GM18507 (cell line): ENCODE results near the gene BTBD17.

ENCODE experiments used
- DNase-seq: peaks from one replicate; pipeline ENCODE4 v3.0.0; 2011; ENCODE audit warnings: low read depth; ENCODE audit not compliant: insufficient read length; ENCODE audit errors: extremely low spot score
- FAIRE-seq: peaks from 2 replicates; lab custom pipeline; 2011; peaks lifted over from hg19 to GRCh38; lab: Jason Lieb, UNC

Gene BTBD17

DNA sequence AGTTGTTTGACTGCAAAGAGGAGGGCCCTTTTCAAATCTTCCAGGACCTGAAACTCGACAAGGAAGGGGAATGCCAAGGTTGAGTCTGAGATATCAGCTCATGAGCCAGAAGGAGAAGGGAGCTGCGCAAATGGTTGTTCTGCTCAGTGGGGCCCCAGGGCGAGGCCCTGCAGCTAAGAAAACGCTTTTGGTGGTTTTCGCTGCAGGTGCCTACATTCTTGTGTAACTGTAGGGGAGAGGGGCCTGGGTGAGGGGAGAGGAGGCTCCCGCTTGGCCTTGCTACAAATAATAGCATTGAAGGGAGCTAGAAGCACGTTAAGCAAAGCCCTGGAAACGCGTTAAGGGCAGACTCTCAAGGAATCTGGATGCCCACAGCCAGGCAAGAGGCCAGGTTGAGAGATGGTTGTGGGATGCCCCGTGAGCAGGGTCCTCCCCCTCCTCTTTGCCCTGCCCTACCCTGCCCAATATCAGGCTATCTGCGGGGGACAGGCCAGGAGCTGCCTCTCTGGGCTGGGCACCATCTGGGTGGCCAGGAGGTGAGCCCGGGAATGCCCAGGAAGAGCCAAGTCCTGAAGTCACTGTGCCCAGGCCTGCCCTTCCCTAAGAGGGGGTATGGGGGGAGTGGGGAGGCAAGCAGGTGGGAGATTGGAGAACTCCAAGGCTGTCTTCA lies 27.6 kb upstream of the BTBD17 start:
- FAIRE-seq: no peak

DNA sequence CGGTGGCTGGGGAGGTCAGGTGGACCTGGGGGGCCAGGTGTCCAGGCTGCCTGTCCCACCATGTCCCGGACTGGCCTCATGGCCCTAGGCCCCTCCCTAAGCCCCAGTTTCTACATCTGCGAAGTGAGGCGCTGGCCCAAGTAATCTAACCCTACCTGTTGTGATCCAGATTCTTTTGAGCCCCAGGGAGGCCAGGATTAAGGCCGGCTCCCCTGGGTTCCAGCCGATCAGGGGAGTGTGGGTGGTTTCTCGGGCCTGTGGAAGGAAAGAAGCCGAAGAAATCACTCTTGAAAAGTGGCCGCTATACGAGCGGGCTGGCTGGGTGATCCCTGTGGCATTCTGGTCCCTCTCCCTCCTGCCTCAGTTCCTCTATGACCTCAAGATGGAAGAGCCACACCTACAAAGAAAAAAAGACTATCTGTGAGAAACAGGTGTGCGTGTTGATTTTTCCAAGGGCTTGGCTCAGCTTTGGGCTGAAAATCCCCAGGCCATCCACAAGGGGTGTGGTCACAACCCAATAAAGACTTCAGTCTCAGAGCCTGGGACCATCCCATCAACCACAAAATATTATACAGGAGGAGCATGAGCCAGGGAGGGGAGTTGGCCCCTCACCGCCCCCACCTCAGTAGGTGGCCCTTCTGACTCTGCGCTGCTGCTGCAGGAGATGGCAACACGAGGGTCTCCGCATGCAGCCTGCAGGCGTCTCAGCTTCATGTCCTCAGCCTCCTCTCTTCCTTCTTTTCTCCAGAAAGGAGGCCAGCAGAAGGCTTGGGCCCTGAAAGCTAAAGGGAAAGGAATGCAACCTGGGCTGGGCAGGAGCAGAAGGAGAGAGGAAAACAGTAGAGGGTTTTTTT lies 25.9 kb upstream of the BTBD17 start:
- FAIRE-seq (no peak), DNase-seq (no peak)

More for the DNA sequence above, 27.6 kb upstream of the BTBD17 start:
- DNase-seq: no peak

DNA sequence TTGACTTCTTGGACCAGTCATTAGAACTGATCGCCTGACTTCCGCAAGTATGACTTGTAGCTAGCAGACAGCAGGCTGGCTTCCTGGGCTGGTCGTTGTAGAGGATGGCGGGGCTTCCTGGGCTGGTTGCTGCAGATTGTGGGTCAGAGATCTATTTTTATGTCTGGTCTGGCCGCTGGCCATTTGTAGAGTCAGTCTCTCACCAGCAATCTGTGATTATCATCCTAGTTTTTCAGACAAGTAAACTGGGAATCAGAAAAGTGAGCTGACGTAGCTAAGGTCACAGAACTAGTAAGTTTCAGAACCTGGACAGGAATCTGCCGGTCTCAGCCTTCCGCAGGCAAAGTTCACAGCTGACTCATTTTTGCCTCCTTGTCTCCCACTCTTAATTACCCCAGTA lies 24.7 kb upstream of the BTBD17 start:
- no peak for FAIRE-seq

DNA sequence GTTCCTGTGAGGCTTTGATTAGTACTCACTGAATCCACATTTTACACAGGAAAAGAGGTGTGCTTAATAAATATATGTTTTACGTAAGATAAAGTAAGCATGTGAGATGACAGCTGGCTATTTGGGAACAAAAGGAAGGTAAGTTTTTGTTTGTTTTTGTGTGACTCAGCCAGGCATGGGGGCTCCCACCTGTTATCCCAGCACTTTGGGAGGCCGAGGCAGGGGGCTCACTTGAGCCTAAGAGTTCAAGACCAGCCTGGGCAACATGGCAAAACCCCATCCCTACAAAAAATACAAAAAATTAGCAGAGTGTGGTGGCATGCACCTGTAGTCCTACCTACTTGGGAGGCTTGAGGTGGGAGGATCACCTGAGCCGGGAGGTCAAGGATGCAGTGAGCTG lies 23.5 kb upstream of the BTBD17 start:
- FAIRE-seq: no peak

More for the DNA sequence above, 24.7 kb upstream of the BTBD17 start:
- DNase-seq: no peak

DNA sequence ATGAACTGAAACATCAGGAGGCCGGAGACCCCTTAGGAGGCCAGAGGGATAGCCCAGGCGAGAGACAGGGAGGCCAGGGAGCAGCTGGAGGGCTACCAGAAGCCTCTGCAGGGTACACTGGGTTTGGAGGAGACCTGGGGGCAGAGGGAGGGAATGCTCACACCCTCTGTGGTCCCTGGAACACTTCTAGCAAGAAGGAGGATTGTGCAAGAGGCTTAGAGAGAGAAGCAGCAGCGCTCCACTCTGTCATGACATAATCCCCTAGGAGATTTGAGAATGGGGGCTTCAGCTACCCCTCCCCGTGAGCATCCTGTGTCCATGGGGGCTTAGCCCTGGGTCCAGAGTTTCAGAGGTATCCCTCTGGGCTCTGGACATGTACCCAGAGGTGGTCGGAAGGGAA lies 21.5 kb upstream of the BTBD17 start:
- DNase-seq (no peak), FAIRE-seq (no peak)

More for the DNA sequence above, 23.5 kb upstream of the BTBD17 start:
- DNase-seq: no peak

DNA sequence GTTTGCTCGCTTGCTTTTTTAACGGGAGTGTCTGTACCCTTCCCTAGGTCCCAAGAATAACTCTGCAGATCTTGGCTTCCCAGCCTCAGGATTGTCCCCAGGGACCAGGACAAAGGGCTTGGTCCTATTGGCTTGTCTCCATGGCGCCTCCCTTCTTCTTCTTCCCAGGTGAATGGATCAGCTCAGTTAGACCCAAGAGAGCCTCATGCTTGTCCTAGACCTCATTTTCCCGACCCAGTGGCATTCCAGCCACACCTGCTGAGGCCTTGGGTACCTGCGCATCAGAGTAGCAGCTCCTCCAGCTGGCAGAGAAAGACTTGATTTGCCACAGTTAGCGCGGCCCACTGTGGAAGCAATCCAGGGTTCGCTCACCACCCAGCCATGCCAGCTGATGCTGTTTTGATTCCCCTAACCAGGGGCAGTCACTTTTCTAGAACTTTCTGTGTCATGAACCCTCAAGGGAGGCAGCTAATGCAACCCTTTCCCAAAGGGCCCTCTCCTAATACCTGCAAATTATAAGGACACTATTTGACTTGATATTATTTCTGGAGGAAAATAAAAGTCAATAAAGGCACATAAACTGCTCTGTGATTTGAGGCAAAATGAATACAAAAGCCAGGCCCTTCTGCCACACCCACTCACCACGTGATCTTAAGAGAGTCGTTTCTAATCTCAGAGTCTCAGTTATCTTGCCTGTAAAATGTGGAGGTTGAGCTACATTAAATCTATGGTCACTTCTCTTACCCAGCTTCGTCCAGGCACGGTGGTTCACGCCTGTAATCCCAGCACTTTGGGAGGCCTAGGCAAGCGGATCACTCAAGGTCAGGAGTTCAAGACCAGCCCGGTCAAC lies 19.5 kb upstream of the BTBD17 start:
- no peak for FAIRE-seq
- DNase-seq: no peak

DNA sequence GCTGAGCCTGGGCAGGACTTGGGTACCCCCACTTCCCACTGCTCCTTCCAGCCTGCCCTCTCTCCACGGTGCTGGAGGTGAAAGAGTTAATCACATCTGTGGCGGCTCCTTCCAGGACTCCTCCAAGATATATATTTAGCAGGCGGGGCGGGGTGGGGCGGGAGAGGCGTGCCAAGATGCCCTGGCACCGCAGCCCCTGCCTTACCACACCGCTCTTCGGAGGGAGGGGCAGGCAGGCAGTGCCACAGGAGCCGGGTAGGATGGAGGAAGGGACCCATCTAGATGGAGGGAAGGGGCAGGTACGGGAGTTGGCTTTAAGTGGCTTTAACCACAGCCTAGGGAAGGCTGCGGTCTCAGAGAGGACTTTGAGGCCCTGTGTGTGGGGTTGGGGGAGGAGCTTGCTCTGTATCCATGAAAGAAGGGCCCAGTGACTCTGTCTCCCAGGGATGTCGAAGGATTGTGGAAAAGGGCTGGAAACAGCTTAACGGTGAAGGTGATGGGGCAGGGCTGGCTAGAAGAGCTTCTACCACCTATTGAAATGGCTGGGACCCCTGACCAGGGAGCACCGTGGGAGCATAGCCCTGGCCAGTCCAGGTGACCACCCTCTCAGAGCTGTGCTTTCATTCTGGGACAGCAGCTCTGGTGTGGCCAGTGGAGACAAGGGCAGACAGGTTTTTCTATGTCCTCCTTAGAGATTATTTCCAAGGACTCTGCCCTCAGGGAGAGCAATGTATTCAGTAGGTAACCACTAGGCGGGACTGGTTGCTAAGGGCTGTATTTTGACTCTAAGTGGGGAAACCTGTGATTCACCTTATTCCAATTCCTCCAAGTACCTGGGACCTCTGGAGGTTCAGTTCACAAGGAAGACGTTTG lies 18.7 kb upstream of the BTBD17 start:
- FAIRE-seq (no peak), DNase-seq (no peak)

DNA sequence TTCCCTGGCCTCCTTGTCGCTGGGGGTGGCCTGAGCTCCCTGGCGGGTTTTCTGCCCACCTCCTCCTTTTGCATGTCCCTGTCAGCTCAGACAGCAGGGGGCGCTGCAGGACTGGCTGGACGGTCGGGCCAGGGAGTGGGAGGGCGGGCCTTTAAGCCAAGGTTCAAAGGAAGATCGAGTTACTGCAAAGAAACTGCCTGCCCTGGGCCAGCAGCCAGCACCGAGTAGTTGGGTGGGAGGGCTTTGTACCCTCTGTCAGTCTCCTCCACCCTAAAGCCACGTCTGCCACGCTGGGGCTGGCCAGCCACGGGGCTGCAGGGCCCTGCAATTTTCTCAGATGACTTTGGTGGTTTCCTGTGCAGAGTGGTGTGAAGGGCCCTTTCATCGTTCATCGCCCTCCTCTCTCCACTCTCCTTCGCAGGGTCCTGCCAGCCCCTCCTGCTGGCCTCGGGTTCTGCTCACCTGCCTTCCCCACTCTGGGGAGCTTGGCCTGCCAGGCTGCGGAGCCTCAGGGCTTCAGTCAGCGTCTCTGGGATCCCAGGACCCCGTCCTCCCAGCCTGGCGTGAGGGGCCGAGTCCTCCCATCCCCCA lies 17.9 kb upstream of the BTBD17 start:
- peak; percentile 82 for DNase-seq
- peak; percentile 78 for FAIRE-seq

DNA sequence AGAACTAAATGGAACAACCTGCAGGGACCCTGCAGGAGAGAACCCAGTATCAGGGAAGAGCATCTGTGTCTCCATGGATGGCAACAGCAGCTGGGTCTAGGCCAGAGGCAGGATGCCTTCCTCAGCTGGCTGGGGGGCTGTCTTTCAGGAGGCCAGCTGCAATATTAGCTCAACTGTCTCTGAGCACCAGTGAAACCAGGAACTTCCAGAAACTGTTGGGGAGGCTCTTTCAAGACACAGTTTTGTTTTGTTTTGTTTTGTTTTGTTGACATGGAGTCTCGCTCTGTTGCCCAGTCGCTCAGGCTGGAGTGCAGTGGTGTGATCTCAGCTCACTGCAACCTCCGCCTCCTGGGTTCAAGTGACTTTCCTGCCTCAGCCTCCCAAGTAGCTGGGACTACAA lies 13.2 kb upstream of the BTBD17 start:
- no peak for FAIRE-seq

DNA sequence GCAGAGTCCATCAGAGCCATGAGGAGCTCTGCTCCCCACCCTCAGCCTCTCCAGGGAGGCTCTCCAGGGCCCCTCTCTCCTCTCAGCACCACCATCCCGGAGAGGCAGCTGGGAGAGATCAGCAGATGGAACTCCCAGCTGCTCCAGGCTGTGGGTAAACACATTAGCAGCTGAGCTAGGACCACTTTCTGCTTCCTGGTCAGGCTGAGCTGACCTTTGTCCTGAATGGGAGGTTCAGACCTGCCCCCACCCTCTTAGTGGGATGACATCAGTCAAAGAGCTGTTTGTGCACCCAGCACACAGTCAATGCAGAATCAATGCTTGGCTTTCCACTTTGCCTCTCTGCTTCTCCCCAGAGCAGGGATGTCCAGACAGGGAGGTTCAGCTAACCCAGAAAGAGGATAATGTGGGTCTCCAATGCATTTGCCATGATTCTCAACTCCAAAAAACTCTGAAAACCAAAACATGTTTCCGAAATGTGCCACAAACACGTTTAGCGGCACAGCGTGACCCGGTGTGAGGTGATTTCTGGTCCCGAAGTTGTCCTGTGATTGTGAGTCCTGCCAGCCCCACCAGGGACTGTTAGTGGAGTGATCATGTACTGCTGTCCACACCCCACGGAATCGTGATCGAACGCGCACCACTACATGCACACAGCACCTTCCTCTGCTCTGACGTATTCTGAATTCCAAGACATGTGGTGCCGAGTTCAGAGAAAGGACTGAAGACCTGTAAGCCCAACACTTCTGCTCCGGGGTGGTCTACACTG lies 12.4 kb upstream of the BTBD17 start:
- DNase-seq: no peak
- no peak for FAIRE-seq

More for the DNA sequence above, 13.2 kb upstream of the BTBD17 start:
- DNase-seq: no peak

DNA sequence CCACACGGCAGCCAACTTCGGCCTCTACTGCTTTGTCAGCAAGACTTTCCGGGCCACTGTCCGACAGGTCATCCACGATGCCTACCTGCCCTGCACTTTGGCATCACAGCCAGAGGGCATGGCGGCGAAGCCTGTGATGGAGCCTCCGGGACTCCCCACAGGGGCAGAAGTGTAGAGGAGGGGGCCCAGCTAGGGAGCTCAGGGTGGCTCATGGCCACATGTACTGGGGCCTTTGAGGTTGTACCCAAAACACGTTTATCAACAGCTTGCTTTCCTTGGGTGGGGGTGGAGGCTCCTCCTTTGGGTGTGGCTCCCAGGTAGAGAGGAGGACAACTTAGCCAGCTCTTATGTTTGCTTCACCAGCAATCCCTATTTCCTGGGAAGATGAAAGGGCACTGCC lies 10.8 kb upstream of the BTBD17 start:
- DNase-seq (no peak), FAIRE-seq (no peak)

DNA sequence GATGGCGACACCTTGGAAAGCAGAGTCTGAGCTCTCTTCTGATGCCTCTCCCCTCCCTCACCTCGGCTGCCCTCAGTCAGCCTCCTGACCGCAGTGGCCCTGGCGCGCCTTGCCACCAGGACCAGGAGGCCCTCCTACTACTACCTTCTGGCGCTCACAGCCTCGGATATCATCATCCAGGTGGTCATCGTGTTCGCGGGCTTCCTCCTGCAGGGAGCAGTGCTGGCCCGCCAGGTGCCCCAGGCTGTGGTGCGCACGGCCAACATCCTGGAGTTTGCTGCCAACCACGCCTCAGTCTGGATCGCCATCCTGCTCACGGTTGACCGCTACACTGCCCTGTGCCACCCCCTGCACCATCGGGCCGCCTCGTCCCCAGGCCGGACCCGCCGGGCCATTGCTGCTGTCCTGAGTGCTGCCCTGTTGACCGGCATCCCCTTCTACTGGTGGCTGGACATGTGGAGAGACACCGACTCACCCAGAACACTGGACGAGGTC lies 10.0 kb upstream of the BTBD17 start:
- DNase-seq (no peak), FAIRE-seq (no peak)

DNA sequence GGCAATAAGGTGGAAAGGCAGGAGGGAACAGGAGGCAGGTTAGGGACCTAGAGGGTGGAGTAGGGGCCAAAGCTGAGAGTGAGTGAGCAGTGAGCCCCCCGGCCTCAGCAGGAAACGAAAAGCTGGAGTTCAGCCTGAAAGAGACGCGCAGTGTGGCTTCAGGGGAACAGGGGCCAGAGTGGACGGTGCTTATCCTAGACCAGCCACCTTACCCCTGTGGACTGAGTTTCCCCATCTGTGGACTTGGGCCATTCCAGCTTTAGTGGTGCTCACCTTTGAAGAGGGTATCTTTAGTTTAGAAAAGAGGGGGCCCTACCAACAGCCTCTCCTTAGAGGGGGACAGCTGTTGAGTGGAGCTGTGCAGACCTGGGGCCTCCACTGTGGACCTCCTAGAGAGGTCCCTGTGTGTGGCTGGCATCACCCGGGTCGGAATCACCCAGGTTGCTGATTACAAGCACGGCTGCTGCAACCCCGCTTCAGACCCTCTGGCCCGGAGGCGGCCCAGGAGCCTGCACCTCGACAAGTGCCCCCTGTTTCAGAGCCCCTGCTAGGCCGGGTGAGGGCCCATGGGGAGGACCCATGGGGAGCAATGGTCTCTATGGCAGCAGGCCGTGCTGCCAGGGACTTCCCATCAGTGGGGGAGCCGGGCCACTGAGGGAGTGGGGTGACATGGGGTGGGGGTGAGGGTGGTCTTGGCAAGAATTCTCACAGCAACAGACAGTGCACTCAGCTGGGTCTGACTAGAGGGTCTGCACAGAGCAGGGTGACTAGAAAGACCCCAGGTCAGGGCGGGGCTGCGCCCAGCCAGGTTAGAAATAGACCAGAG lies 8.2 kb upstream of the BTBD17 start:
- no peak for FAIRE-seq
- DNase-seq: no peak

DNA sequence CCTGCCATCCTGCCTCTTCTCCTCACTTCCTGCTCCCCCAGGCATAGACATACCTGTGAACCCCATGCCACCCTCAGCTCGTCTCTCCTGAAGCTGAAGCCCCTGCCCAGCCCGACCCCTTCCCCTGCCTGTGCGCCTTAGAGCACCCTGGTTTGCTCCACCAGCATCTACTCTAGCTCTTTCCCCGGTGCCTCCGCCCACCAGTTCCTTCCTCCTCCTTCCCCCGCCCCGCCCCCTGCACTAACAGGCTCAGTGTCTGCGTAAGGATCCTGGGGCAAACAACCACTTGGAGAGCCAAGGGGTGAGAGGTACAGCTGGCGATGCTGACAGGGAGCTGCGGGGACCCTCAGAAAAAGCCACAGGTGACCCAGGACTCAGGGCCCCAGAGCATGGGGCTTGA lies 7.6 kb upstream of the BTBD17 start:
- DNase-seq: no peak
- peak; percentile 51 for FAIRE-seq

DNA sequence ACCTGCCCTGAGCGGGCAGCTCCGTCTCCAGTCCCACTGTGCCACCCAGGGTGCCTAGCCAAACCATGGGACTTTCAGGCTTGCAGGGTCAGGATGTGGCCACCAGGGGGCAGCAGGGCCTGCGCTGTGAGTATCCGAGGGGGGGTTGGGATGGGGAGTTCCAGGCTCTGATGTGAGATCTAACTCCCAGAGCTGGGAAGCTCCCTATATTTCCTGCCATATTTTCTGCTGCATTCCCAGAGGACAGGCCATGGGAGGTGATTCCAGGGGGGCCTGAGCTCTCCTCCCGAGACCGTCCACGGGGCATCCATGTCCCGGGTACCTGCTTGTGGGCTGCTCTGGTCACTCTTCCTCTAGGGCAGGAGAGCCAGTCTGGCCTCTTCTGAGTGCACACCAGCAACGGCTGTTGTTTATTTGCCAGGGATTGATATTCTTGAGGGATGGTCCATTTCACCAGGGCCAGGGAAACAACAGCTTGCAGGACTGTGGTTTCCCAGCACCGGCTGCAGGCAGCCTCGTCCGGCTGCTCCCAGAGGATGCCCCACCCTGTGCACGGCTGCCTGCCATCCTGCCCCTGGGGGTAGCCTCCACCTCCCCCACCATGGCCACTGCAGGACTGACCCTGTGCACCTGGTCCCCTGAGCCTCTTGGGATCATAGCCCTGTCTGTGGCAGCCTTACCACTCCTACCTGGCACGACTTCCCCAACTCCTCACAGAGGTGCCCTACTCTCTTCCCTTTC lies 6.8 kb upstream of the BTBD17 start:
- FAIRE-seq (peak; percentile 85), DNase-seq (peak; percentile 64)

DNA sequence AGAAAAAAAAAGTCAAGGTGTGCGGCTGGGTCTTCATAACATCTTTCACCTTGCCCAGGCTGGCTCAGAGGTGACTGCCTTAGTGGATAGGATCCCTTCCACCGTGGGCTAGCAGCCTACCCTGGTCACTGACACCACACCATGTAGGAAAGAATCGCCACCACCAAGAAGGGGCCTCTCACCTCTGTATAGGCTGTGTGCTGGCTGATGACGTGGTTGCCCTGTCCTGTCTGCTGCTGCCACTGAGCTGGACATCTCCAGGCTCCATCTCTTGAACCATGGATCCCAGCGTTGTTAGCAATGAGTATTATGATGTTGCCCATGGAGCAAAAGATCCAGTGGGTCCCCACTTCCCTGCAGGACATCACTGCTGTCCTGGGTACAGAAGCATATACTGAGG lies 5.5 kb upstream of the BTBD17 start, which contains the start of gene GPR142:
Gene GPR142 (plus strand): TSS at position 301 of the 400 bp plus-strand sequence. CDS start 2,035 bp downstream, outside the sequence.
- no peak for DNase-seq
- FAIRE-seq: no peak
